Hematopoietic multipotent progenitor cell (in vitro differentiated cells): ENCODE measurements around the gene ANP32E. TPM values are rescaled to one million over a fixed set of nuclear protein-coding genes. Genes with fewer than 3 reads are reported as not detected.

Experiments used
- DNase-seq, 3 donors: peaks; one replicate each; pipeline ENCODE4 v3.0.0-alpha.2; 2011 to 2015; ENCODE audit warnings: low read depth in 2 of 3, low spot score in 2 of 3
- small RNA-seq: library from RNA; depleted of rRNA; stranded (forward); fragments of <200 nt; gene quantifications from one replicate; pipeline ENCODE3, GENCODE V24; 2012
- total RNA-seq: library from RNA; depleted of rRNA; stranded (reverse); fragments of >200 nt; gene quantifications from one replicate; pipeline ENCODE4 v1.2.3, GENCODE V29; 2012

The ANP32E gene
- total RNA-seq, 1 donor: 4.8 TPM

DNA sequence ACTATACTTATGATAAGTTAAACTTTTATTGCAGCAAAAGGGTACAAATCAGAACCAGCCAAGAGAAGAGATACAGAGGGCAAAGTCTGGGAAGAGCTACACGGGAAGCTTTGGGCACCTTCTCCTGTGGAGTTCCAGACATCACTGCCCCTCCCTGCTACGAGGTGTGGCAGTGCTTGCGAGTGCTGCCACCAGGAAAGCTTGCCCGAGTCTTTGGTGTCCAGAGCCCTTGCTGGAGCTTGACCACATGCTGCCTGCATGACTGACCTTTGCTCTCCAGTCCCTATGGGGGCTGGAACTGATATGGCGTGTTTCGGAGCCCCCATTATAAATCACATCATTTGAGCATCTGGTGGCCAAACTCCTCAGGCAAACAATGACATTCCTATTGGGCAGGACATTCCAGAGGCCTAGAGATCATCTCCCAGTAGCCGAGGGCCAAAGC, 62.7 kb downstream of the ANP32E start:
- no peak for DNase-seq

DNA sequence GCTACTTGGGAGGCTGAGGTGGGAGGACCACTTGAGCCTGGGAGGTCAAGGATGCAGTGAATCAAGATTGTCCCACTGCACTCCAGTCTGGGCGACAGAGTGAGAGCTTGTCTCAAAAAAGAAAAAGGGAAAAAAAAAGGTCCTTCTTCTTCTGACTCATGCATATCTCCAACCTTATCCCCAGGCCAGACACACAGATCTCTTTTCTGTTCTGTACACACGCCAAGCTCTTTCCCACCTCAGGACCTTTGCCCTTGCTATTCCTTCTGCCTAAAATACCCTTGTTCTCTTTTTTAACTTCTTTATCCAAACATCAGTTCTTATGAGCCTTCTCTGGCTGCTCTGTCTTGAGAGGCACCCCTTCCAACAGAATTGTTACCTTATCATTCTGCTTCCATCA, 64.1 kb downstream of the ANP32E start:
- no peak for DNase-seq

DNA sequence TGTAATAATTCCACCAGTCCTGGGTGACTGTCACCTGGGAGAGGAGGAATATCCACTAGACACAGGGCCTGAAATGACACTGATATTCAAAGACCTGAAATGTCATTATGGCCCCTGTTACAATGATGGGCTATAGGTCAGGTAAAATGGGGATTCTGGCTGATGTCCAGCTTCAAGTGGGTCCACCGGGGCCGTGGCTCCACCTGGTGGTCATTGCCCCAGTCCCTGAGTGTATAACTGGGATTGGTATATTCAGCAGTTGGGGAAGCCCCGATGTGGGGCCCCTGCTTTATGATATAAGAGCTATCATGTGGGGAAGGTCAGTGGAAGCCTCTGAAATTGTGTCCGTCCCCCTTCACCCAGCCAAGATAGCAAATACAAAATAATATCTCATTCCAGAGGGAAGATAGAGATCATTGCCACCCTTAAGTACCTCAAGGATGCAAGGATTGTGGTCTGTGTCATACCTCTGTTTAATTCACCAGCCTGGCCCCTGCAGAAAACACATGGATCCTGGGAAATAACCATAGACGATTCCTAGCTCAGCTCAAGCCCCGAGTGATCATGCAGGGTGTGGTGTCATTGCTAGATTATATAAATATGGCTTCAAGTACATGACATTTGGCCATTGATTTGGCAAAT, 66.8 kb downstream of the ANP32E start:
- peak in 2 of 3 donors; percentile 65 to 77 for DNase-seq

Small RNA genes lying within 50 kb of the gene (small RNA-seq; reads per million reads assigned to genes)
- gene RN7SL480P (not detected), gene RNU2-17P (7.1 reads per million, percentile 90 among the genes with 10 or more reads in this experiment)

Other genes with a start within 250 kb of the ANP32E start
- gene OTUD7B, start 225.4 kb downstream of the ANP32E start, total RNA-seq: 0.54 TPM
- 11.3 TPM for gene VPS45, start 168.3 kb downstream of the ANP32E start, total RNA-seq
- 60.1 TPM for gene PLEKHO1, start 86.2 kb downstream of the ANP32E start, total RNA-seq
- not detected for gene CA14, start 21.7 kb upstream of the ANP32E start, total RNA-seq
- gene APH1A, start 32.9 kb upstream of the ANP32E start, total RNA-seq: 153 TPM
- 14.8 TPM for gene C1orf54, start 36.7 kb upstream of the ANP32E start, total RNA-seq
- gene CIART, start 46.4 kb upstream of the ANP32E start, total RNA-seq: 0.27 TPM
- gene MRPS21, start 57.7 kb upstream of the ANP32E start, total RNA-seq: 31.2 TPM
- gene PRPF3, start 85.4 kb upstream of the ANP32E start, total RNA-seq: 24.2 TPM
- gene RPRD2, start 128.0 kb upstream of the ANP32E start, total RNA-seq: 10.5 TPM